ENCODE results near the gene APOBEC2. TPM values are rescaled to one million over a fixed set of nuclear protein-coding genes. Genes with fewer than 3 reads are reported as not detected.
"Not testable (repeated sequence)": the region's sequence is repeated elsewhere in the genome, so short reads cannot be mapped to it uniquely, and the experiment has no call there.

The APOBEC2 gene
- total and polyA plus RNA-seq, 2 donors from 2014 or later, result not detected

GRCh38 chr6:41014780-41015179 is 38.2 kb upstream of the APOBEC2 start:
- H3K27me3 ChIP-seq (ENCODE audit: control insufficient read depth, insufficient read depth, low read length), result no peaks in the 10 kb centered on the region
- H3K27ac ChIP-seq (ENCODE audit: low read depth in 2 of 2, low read length in 2 of 2), result peak overlapping the region; percentile 16 to 48
- intact Hi-C loops (cut with DNase I), result no loop called here
- peaks cover 0 to 11% (median 4%) of the 10 kb centered on the region in 3 donors for H3K4me1 ChIP-seq (ENCODE audit: control insufficient read depth in 2 of 3, insufficient read depth in 2 of 3, low read depth in 1 of 3, low read length in 3 of 3)
- H3K9ac ChIP-seq (ENCODE audit: low read length in 3 of 3), result no peak overlapping the region
- FAIRE-seq (no peak), DNase-seq (no peak)
- no peak overlapping the region for H3K4me3 ChIP-seq (ENCODE audit: low read length in 3 of 3)
- no peaks in the 10 kb centered on the region for H3K36me3 ChIP-seq (ENCODE audit: control insufficient read depth in 2 of 3, insufficient read depth in 3 of 3, low read length in 3 of 3)
- H3K9me3 ChIP-seq (ENCODE audit: control insufficient read depth in 2 of 3, insufficient read depth in 1 of 3, low read length in 3 of 3), result no peaks in the 10 kb centered on the region
- TF ChIP-seq, protein P1, sequence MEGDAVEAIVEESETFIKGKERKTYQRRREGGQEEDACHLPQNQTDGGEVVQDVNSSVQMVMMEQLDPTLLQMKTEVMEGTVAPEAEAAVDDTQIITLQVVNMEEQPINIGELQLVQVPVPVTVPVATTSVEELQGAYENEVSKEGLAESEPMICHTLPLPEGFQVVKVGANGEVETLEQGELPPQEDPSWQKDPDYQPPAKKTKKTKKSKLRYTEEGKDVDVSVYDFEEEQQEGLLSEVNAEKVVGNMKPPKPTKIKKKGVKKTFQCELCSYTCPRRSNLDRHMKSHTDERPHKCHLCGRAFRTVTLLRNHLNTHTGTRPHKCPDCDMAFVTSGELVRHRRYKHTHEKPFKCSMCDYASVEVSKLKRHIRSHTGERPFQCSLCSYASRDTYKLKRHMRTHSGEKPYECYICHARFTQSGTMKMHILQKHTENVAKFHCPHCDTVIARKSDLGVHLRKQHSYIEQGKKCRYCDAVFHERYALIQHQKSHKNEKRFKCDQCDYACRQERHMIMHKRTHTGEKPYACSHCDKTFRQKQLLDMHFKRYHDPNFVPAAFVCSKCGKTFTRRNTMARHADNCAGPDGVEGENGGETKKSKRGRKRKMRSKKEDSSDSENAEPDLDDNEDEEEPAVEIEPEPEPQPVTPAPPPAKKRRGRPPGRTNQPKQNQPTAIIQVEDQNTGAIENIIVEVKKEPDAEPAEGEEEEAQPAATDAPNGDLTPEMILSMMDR (IDR thresholded peaks at IDR 0.05; ENCODE audit: borderline replicate concordance, extremely low read depth, insufficient read depth), result no peak

DNA sequence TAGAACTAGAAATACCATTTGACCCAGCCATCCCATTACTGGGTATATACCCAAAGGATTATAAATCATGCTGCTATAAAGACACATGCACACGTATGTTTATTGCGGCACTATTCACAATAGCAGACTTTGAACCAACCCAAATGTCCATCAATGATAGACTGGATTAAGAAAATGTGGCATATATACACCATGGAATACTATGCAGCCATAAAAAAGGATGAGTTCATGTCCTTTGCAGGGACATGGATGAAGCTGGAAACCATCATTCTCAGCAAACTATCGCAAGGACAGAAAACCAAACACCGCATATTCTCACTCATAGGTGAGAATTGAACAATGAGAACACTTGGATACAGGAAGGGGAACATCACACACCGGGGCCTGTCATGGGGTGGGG is 37.1 kb upstream of the APOBEC2 start:
- H3K9me3 ChIP-seq (ENCODE audit: control insufficient read depth in 2 of 3, insufficient read depth in 1 of 3, low read length in 3 of 3); H3K4me3 ChIP-seq (ENCODE audit: low read length in 3 of 3); DNase-seq; H3K27me3 ChIP-seq (ENCODE audit: control insufficient read depth, insufficient read depth, low read length); H3K27ac ChIP-seq (ENCODE audit: low read depth in 2 of 2, low read length in 2 of 2); intact Hi-C loops (cut with DNase I); FAIRE-seq; H3K9ac ChIP-seq (ENCODE audit: low read length in 3 of 3); H3K36me3 ChIP-seq (ENCODE audit: control insufficient read depth in 2 of 3, insufficient read depth in 3 of 3, low read length in 3 of 3): not testable (repeated sequence)
- H3K4me1 ChIP-seq (ENCODE audit: control insufficient read depth in 2 of 3, insufficient read depth in 2 of 3, low read depth in 1 of 3, low read length in 3 of 3), result peaks cover 0 to 11% (median 4%) of the 10 kb centered on the region in 3 donors

DNA sequence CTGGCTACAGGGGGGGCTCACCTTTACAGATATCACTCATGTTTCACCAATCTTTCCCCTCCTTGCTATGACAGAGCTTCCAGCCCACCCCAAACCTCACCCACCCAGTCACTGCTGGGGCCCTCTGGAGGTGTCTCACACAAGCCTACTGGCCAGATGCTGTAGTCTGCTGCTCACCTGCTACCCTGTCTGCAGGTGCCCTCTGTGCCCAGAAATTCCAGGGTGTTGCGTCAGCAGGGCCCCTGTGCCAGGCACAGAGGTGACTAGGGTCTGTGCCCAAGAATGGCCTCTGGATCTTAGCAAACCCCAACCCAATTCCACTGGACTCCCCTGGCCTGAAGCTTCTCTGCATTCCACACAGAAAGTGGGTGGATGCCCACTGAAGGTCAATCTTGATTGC is 35.3 kb upstream of the APOBEC2 start:
- no peaks in the 10 kb centered on the region for H3K36me3 ChIP-seq (ENCODE audit: control insufficient read depth in 2 of 3, insufficient read depth in 3 of 3, low read length in 3 of 3)
- peaks cover 0 to 20% (median 7%) of the 10 kb centered on the region in 3 donors for H3K4me1 ChIP-seq (ENCODE audit: control insufficient read depth in 2 of 3, insufficient read depth in 2 of 3, low read depth in 1 of 3, low read length in 3 of 3)
- intact Hi-C loops (cut with DNase I), result no loop called here
- H3K4me3 ChIP-seq (ENCODE audit: low read length in 3 of 3), result no peak overlapping the region
- no peak overlapping the region for H3K9ac ChIP-seq (ENCODE audit: low read length in 3 of 3)
- H3K27ac ChIP-seq (ENCODE audit: low read depth in 2 of 2, low read length in 2 of 2), result no peak overlapping the region
- H3K27me3 ChIP-seq (ENCODE audit: control insufficient read depth, insufficient read depth, low read length), result no peaks in the 10 kb centered on the region
- peaks cover 0 to 6% (median 0%) of the 10 kb centered on the region in 3 donors for H3K9me3 ChIP-seq (ENCODE audit: control insufficient read depth in 2 of 3, insufficient read depth in 1 of 3, low read length in 3 of 3)
- no peak for DNase-seq
- TF ChIP-seq, protein P1 (IDR thresholded peaks at IDR 0.05; ENCODE audit: borderline replicate concordance, extremely low read depth, insufficient read depth), result no peak
- no peak for FAIRE-seq

DNA sequence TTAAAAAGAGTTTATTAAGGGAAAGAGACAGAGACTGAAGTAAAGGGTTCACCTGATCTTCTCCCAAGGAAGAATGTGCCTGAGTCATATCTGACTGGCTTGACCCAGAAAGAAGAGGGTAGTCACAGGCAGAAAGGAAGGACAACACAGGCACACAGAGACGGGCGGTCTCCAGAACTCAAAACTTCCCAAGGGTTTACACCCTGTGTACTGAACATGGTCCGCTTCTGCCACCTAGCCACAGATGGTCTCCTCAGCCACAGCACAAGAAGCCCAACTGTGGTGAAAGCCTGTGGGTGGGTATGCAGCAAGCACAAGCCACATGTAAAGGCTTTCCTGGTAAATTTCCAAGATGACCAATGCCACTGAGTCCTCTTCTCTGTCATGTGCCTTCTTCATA is 31.2 kb upstream of the APOBEC2 start:
- TF ChIP-seq, protein P1 (IDR thresholded peaks at IDR 0.05; ENCODE audit: borderline replicate concordance, extremely low read depth, insufficient read depth), result peak; percentile 22
- Histone ChIP-seq H3K36me3 (ENCODE audit: control insufficient read depth in 2 of 3, insufficient read depth in 3 of 3, low read length in 3 of 3) (no peaks in the 10 kb centered on the region), H3K27ac (ENCODE audit: low read depth in 2 of 2, low read length in 2 of 2) (peak overlapping the region in 1 of 2 donors; percentile 76), H3K4me1 (ENCODE audit: control insufficient read depth in 2 of 3, insufficient read depth in 2 of 3, low read depth in 1 of 3, low read length in 3 of 3) (peaks cover 0 to 18% (median 7%) of the 10 kb centered on the region in 3 donors), H3K9me3 (ENCODE audit: control insufficient read depth in 2 of 3, insufficient read depth in 1 of 3, low read length in 3 of 3) (peaks cover 0 to 6% (median 0%) of the 10 kb centered on the region in 3 donors), H3K27me3 (ENCODE audit: control insufficient read depth, insufficient read depth, low read length) (no peaks in the 10 kb centered on the region), H3K4me3 (ENCODE audit: low read length in 3 of 3) (no peak overlapping the region), H3K9ac (ENCODE audit: low read length in 3 of 3) (no peak overlapping the region)
- intact Hi-C loops (cut with DNase I), result no loop called here
- FAIRE-seq (no peak), DNase-seq (peak in 1 of 5 donors; percentile 46)

All from kidney (tissue), 14 donors.